Measurements from ENCODE around the gene RXRB. TPM values are rescaled to one million over a fixed set of nuclear protein-coding genes. Genes with fewer than 3 reads are reported as not detected.

RXRB gene
- total and polyA plus RNA-seq, 2 donors (not counting 1 experiment from before 2014, with no cell fraction given), result 88.3 to 99.9 TPM

GRCh38 chr6:33190504-33191107 lies 9.9 kb downstream of the RXRB start:
- Mint-ChIP-seq H3K27ac (peak overlapping the region; percentile 53), H3K9me3 (ENCODE audit: insufficient read depth) (no peaks in the 10 kb centered on the region), H3K27me3 (peaks cover 37% of the 10 kb centered on the region), H3K4me1 (peaks cover 24% of the 10 kb centered on the region), H3K4me3 (peak overlapping the region; percentile 8)
- WGBS (ENCODE audit: insufficient coverage), result 83% methylated on average over 10 of the region's 11 CpGs
- Histone ChIP-seq H2AFZ (ENCODE audit: insufficient read depth, low read depth, low read length, poor library complexity, severe bottlenecking) (no peak overlapping the region), H3K36me3 (replicated peaks in 1 of 2; ENCODE audit: control extremely low read depth in 1 of 2, control insufficient read depth in 1 of 2, extremely low read depth in 1 of 2, insufficient read depth in 2 of 2, low read length in 1 of 2) (peaks cover 0 to 17% of the 10 kb centered on the region in 2 experiments), H3K9me3 (ENCODE audit: control extremely low read depth in 1 of 3, control insufficient read depth in 2 of 3, insufficient read depth in 1 of 3, low read length in 2 of 3) (peaks cover 0 to 8% (median 0%) of the 10 kb centered on the region in 3 donors), H3K79me2 (ENCODE audit: control insufficient read depth, insufficient read depth, low read length) (no peaks in the 10 kb centered on the region), H3K27me3 (replicated peaks in 1 of 4; ENCODE audit: control extremely low read depth in 1 of 4, control insufficient read depth in 3 of 4, insufficient read depth in 4 of 4, low read length in 3 of 4) (peaks cover 0 to 58% (median 17%) of the 10 kb centered on the region in 4 experiments), H3K9ac (ENCODE audit: low read length) (no peak overlapping the region), H3K4me2 (replicated peaks; ENCODE audit: low read depth, low read length, poor library complexity, severe bottlenecking) (no peak overlapping the region), H4K20me1 (ENCODE audit: control insufficient read depth, insufficient read depth, low read length, poor library complexity, severe bottlenecking) (no peaks in the 10 kb centered on the region), H3K4me3 (ENCODE audit: control extremely low read depth in 1 of 5, extremely low read depth in 1 of 5, insufficient read depth in 1 of 5, low read depth in 2 of 5, low read length in 4 of 5) (no peak overlapping the region), H3K27ac (ENCODE audit: low read length in 2 of 2) (no peak overlapping the region), H3K4me1 (ENCODE audit: control insufficient read depth in 2 of 2, insufficient read depth in 2 of 2, low read length in 2 of 2) (peaks cover 18 to 20% of the 10 kb centered on the region in 2 donors)
- ATAC-seq (ENCODE audit: low read depth), result no peak
- CTCF ChIA-PET, result interaction anchor here (1.4 to 1.8 kb wide), 2 partner anchors 59 to 64 kb away, joined by 5 read pairs; no protein-coding TSS in a partner anchor
- TF ChIP-seq, protein P1, sequence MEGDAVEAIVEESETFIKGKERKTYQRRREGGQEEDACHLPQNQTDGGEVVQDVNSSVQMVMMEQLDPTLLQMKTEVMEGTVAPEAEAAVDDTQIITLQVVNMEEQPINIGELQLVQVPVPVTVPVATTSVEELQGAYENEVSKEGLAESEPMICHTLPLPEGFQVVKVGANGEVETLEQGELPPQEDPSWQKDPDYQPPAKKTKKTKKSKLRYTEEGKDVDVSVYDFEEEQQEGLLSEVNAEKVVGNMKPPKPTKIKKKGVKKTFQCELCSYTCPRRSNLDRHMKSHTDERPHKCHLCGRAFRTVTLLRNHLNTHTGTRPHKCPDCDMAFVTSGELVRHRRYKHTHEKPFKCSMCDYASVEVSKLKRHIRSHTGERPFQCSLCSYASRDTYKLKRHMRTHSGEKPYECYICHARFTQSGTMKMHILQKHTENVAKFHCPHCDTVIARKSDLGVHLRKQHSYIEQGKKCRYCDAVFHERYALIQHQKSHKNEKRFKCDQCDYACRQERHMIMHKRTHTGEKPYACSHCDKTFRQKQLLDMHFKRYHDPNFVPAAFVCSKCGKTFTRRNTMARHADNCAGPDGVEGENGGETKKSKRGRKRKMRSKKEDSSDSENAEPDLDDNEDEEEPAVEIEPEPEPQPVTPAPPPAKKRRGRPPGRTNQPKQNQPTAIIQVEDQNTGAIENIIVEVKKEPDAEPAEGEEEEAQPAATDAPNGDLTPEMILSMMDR (IDR thresholded peaks at IDR 0.05), result no peak
- no peak for TF ChIP-seq EZH2 (IDR thresholded peaks at IDR 0.05; ENCODE audit: borderline replicate concordance, insufficient read depth, low read depth, low read length, poor library complexity, severe bottlenecking)
- intact Hi-C loops (cut with micrococcal nuclease), result no loop called here
- no peak for DNase-seq
- POLR2A ChIA-PET, result no interaction called here

Measured in B cell (primary cell).